ENCODE measurements around the gene PUS10.
A peak's percentile ranks its signal among the peaks of the same experiment; 100 is the strongest.
"Not testable (repeated sequence)": the region's sequence is repeated elsewhere in the genome, so short reads cannot be mapped to it uniquely, and the experiment has no call there.

The PUS10 gene

GRCh38 chr2:61011678-61012077, 6.4 kb downstream of the PUS10 start:
- DNase-seq, result no peak

DNA sequence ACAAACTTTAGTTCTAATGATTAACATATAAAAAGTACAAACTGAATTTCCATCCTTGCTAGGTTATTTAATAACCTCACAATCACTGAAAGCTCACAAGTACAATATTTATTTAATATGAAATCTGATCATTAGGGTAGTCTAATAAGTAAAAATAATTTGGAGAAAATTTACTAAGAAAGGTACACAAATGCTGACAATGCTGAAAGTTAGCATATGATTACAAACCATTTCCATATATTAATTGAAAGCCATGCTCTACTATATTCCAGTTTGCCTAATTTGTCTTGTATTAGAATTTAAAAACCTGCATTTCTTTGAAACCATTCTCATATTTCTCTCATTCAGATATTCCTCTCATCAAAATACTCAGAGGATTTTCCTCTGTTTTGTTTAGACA, 8.7 kb downstream of the PUS10 start:
- no peak for DNase-seq

DNA sequence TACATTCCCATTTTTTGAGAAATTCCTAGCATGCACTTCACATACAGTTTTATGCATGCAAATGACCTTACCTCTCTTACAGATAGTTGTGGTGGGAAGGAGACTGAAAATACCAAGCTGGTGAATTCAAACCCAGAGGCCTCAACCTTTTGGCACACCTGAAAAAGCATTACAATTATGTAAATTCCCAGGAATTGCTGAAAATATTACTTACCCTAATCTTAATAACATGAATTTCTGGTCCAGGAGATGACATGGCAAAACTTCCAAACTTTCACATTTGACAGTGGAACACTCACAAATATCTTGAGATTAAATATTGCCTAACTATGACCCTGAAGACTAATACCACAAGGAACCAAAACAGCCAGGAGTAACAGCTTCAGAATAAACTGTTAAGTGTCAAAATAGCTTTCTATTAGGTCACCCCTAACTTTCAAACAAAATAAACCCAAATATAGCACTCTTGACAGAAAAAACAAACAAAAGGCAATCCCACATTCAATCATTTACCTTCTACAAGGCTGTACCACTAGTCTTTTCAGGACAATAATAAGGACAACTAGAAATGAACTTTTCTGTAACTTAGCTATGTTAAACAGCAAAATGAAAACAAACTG, 11.5 kb downstream of the PUS10 start:
- no peak for DNase-seq

DNA sequence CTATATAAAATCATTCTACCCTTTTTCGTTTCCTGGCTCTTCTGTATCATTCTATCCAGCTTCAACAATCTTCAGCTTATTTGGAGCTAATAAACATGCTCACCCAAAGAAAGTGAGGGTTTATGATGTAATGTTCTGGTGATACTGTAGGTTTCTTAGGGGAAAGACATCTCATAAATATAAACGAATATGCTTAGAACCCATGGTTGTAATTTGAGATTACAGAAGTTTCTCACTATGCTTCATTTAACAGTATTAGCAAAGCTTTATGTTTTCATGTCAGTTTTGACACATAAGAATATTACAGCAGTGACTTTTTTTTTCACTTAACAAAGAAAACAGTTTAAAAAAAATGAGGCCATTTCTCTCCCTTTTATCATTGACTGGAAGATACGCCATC, 12.3 kb downstream of the PUS10 start:
- no peak for DNase-seq

DNA sequence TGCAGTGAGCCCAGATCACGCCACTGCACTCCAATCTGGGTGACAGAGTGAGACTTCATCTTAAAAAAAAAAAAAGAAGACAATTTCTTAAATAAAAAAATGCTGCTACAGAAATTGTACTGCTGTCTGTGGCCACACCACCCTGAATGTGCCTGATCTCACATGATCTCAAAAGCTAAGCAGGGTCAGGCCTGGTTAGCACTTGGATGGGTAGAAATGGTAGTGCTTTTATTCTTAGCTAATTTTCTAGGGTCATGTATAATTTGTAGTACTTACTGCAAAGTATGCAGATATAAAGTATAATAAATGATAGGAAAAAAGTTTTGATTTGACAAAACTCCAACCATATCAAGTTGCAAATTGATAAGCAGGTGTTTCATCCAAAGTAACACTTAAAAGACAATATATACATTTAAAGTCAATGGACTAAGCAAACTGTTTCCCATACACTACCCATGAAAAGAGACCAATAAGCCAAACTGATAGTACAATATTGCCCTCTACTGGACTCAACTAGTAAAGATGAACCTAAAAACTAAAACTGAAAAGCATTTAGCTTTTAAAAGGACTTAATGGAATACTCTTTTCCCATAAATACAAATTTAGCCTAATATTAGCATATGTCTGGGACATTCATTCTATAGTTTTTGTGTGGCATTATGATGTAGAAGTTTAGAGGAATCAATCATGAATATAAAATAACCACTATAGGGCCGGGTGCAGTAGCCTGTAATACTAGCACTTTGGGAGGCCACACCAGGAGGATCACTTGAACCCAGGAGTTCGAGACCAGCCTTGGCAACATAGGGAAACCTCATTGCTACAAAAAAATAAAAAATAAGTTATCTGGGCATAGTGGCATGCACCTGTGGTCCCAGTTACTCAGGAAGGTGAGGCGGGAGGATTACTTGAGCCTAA, 19.2 kb downstream of the PUS10 start:
- peak; percentile 72 to 91 for DNase-seq

- no peak for DNase-seq
Observed at GRCh38 chr2:60994131-60994530, 23.9 kb downstream of the PUS10 start.

DNA sequence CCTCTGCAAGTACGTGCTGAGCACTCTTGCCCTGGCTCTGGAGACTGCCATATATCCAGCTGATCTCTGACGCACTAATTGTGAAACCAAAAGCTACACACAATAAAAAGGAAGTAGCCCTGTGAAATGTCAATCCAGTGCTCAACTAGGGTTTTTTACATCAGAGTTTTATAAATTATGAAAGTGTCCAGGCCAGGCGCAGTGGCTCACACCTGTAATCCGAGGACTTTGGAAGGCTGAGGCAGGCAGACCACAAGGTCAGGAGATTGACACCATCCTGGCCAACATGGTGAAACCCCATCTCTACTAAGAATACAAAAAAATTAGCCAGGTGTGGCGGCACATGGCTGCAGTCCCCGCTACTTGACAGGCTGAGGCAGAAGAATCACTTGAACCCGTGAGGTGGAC, 25.1 kb downstream of the PUS10 start:
- peak; percentile 13 to 45 for DNase-seq

GRCh38 chr2:60991644-60992043, 26.4 kb downstream of the PUS10 start:
- no peak for DNase-seq

DNA sequence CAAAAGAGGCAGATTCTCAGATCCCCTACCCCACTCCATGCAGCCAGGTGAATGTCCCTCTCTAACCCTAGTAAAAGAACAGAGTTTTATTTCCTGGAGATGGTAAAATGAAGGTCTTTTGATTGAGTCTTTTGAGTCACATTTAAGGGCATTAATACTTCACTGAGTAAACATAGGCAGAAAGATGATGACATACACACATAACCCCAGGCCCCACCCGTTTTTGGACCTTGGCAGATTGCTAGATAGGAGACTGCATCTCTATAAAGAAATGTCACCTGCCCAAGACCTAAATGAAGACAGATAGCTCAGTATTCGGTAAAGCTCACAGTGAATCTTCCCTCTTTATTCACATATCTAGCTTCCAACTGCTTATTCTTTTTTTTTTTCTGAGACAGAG, 28.8 kb downstream of the PUS10 start:
- DNase-seq, result no peak

DNA sequence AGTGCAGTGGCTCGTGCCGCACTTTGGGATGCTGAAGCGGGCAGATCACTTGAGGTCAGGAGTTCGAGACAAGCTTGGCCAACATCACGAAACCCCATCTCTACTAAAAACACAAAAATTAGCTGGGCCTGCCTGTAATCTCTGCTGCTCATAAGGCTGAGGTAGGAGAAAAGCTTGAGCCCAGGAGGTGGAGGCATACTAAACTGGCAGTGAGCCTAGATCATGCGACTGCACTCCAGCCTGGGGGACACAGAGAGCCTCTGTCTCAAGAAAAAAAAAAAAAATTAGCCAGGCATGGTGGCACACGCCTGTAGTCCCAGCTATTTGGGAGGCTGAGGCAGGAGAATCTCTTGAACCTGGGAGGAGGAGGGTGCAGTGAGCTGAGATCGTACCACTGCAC, 30.4 kb downstream of the PUS10 start:
- not testable (repeated sequence) for DNase-seq

DNA sequence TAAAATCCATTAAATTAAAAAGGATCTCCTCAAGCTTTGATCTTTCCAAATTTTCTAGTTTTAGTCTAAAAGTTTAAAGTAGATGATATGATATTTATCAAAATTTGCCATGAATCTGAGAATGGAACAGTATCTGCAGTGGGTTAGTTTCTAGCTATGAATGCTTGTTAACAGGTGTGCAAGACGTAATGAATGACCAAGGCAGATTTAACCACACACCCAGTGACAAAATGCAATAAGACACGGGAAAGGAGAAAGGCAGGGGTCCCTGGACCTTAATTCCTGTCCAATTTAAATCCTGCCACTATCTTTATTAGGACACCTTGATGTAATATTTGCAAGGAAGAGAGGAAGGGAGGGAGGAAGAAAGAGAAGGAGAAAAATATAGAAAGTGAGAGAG, 31.0 kb downstream of the PUS10 start:
- no peak for DNase-seq

- peak; percentile 53 to 62 for DNase-seq
Observed at GRCh38 chr2:60984720-60985119, 33.3 kb downstream of the PUS10 start.

- not testable (repeated sequence) for DNase-seq
Observed at GRCh38 chr2:60982066-60982465, 36.0 kb downstream of the PUS10 start.

GRCh38 chr2:60980071-60980815, 37.8 kb downstream of the PUS10 start:
- DNase-seq, result no peak

- peak in 1 of 2 experiments; percentile 18 for DNase-seq
Observed at GRCh38 chr2:60979231-60979630, 38.8 kb downstream of the PUS10 start.

- no peak for DNase-seq
Observed at GRCh38 chr2:60977562-60977895, 40.5 kb downstream of the PUS10 start.

- DNase-seq, result no peak
Observed at GRCh38 chr2:60976875-60977561, 41.0 kb downstream of the PUS10 start.

GRCh38 chr2:60976256-60976850, 41.7 kb downstream of the PUS10 start:
- DNase-seq, result no peak

DNA sequence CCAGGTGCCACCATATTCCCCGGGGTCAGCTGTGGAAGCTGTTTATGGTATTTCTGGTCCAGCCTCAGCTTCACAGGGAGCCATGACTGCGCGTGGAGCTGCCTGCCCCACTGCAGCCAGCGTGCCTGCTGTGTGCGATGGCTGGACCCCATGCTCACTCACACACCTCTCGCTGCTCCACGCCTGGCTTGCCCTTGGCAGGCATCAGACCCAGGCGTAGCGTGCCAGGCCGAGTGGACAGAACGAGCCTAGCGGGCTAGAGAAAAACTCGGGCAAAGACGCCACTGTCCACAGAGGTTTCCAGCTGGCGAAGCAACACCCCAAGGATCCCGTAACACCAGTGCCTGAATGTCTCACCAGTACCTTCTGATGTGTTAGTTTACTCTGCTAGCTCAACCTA, 43.4 kb downstream of the PUS10 start:
- no peak for DNase-seq

- DNase-seq, result no peak
Observed at GRCh38 chr2:60973705-60974104, 44.4 kb downstream of the PUS10 start.

GRCh38 chr2:60972889-60973656, 45.0 kb downstream of the PUS10 start:
- no peak for DNase-seq
